GM21447 (cell line): ENCODE measurements around the gene GUCY2C.
"Not testable (repeated sequence)": the region's sequence is repeated elsewhere in the genome, so short reads cannot be mapped to it uniquely, and the experiment has no call there.

Source experiments
- ATAC-seq: cut with Tn5 transposase; IDR thresholded peaks from one replicate; pipeline ENCODE4 v1.9.1; 2021; ENCODE audit not compliant: unreplicated experiment

GUCY2C gene

GRCh38 chr12:14696265-14696741, at the start of gene GUCY2C:
GUCY2C (minus strand) TSS chr12:14696599; CDS start chr12:14696448, 151 bp downstream.
- no peak for ATAC-seq

- no peak for ATAC-seq
These were observed 46.7 kb upstream of the GUCY2C start for GRCh38 chr12:14743061-14743460.

- ATAC-seq: no peak
These were observed 45.5 kb upstream of the GUCY2C start for GRCh38 chr12:14741942-14742341.

GRCh38 chr12:14741153-14741552, 44.8 kb upstream of the GUCY2C start:
- no peak for ATAC-seq

- ATAC-seq: not testable (repeated sequence)
These were observed 40.0 kb upstream of the GUCY2C start for GRCh38 chr12:14736441-14736840.

- ATAC-seq: no peak
These were observed 35.4 kb upstream of the GUCY2C start for GRCh38 chr12:14731821-14732220.

- no peak for ATAC-seq
These were observed 33.2 kb upstream of the GUCY2C start for GRCh38 chr12:14729586-14729985.

GRCh38 chr12:14723763-14724162, 27.4 kb upstream of the GUCY2C start:
- no peak for ATAC-seq

- peak; percentile 72 for ATAC-seq
These were observed 20.5 kb upstream of the GUCY2C start for GRCh38 chr12:14716848-14717444.

GRCh38 chr12:14714437-14714836, 18.0 kb upstream of the GUCY2C start:
- ATAC-seq: no peak

- ATAC-seq: no peak
These were observed 14.4 kb upstream of the GUCY2C start for GRCh38 chr12:14710632-14711320.

- ATAC-seq: no peak
These were observed 5.6 kb upstream of the GUCY2C start for GRCh38 chr12:14701809-14702568.

- no peak for ATAC-seq
These were observed 4.5 kb upstream of the GUCY2C start for GRCh38 chr12:14700935-14701334.

- ATAC-seq: no peak
These were observed 3.5 kb upstream of the GUCY2C start for GRCh38 chr12:14699923-14700322.

- no peak for ATAC-seq
These were observed 2.2 kb upstream of the GUCY2C start for GRCh38 chr12:14698555-14698954.

GRCh38 chr12:14695715-14696141, 671 bp downstream of the GUCY2C start:
- no peak for ATAC-seq

GRCh38 chr12:14694970-14695369, 1.4 kb downstream of the GUCY2C start:
- ATAC-seq: no peak

GRCh38 chr12:14694145-14694714, 2.2 kb downstream of the GUCY2C start:
- no peak for ATAC-seq

GRCh38 chr12:14693116-14693515, 3.3 kb downstream of the GUCY2C start:
- ATAC-seq: no peak

GRCh38 chr12:14691560-14691959, 4.8 kb downstream of the GUCY2C start:
- ATAC-seq: no peak

- ATAC-seq: no peak
These were observed 6.4 kb downstream of the GUCY2C start for GRCh38 chr12:14689996-14690395.
